GM19452 (cell line): ENCODE results near the gene INIP.
"Not testable (repeated sequence)": the region's sequence is repeated elsewhere in the genome, so short reads cannot be mapped to it uniquely, and the experiment has no call there.

Experiments
- ATAC-seq: cut with Tn5 transposase; IDR thresholded peaks from one replicate; pipeline ENCODE4 v1.9.1; 2021; ENCODE audit not compliant: unreplicated experiment

INIP gene

GRCh38 chr9:112743216-112743836, 25.4 kb upstream of the INIP start:
- no peak for ATAC-seq

GRCh38 chr9:112734892-112735291, 17.0 kb upstream of the INIP start:
- ATAC-seq = no peak

GRCh38 chr9:112731971-112732370, 14.1 kb upstream of the INIP start:
- no peak for ATAC-seq

GRCh38 chr9:112728401-112728800, 10.5 kb upstream of the INIP start:
- ATAC-seq = no peak

DNA sequence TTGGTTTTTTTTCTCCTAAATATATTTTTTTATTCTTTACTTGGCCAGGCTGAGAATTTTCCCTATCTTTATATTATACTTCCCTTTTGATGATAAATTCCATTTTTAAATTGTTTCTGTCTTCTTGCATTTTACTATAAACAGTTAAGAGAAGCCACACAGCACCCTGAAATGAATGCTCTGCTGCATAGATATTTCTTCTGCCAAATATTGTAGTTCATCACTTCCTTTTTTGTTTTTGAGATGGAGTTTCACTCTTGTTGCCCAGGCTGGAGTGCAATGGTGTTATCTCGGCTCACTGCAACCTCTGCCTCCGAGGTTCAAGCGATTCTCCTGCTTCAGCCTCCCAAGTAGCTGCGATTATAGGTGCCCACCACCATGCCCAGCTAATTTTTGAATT, 8.5 kb upstream of the INIP start:
- no peak for ATAC-seq

- no peak for ATAC-seq
Measured at GRCh38 chr9:112725961-112726360, 8.0 kb upstream of the INIP start.

GRCh38 chr9:112722749-112723148, 4.8 kb upstream of the INIP start:
- ATAC-seq = not testable (repeated sequence)

GRCh38 chr9:112720113-112720780, 2.3 kb upstream of the INIP start:
- ATAC-seq = no peak

GRCh38 chr9:112719696-112720095, 1.8 kb upstream of the INIP start:
- no peak for ATAC-seq

DNA sequence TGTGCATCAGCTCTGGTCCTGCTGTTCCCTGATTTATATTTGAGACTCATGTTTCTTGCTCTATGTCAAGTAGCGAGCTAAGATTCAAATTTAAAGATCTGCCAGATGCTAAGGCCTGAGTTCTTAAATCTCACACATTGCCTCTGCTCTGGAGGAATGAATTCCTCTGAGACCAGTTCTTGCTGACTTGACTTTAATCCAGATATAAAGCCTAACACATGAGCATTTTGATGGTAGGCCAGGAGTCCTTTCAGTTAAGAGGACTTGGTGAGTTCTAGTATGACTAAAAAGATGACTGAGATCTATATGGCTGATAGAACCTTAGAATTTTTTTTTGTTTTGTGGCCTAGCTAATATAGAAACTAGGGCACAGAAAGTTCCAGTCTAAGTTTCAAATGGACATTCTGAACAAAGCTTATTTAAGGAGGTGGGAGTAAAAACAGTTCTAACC, 1.3 kb upstream of the INIP start:
- ATAC-seq = no peak

DNA sequence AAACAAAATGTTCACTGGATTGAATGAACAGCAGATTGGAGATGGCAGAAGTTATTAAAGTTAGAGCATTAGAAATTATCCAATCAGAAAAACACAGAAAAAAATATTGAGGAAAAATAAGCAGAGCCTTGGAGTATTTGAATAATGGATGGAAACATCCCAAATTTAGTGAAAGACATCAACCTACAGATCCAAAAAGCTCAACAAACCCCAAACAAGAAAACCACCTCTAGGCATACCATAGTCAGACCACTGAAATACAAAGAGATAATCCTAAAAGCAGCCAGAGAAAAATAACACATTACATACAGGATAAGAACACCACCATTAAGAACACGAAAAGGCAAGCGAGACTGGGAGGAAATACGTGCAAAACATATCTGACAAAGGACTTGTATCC, 5.2 kb downstream of the INIP start:
- ATAC-seq = no peak

GRCh38 chr9:112711050-112711689, 6.7 kb downstream of the INIP start:
- no peak for ATAC-seq

DNA sequence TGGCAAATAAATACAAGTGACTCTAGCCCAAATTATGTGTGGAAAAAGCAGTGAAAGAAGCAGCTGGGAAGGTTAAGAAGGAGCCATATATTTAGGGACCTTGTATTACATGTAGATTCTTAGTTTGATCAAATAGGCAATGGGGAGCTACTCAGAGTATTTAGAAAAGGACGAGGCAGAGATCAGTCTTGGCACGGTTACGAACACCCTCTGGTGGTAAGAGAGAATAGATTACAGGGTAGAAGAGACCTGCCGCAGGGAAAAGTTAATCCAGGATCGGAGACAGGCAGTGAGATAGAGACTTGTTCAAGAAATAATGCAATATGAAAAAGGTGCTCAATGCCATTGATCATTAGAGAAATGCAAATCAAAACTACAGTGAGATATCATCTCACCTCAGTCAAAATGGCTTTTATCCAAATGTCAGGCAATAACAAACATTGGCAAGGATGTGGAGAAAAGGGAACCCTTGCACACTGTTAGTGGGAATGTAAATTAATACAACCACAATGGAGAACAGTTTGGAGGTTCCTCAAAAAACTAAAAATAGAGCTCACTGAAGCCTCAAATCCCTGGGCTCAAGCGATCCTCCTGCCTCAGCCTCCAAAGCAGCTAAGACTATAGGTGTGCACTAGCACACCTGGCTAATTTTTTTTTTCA, 12.0 kb downstream of the INIP start:
- ATAC-seq = no peak

DNA sequence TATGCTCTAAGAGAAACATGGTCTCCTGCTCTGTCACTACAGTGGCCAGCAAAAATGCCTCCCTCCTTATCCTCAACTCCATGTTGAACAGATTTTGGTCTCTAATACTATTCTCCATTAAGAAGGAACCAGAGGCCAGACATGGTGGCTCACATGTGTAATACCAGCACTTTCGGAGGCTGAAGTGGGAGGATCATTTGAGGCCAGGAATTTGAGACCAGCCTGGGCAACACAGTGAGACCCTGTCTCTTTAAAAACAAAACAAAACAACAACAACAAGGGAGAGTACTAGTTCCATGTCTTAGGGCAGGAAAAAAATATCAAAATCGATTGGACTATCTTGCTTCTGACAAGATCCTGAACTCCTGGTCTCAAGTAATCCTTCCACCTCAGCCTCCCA, 14.6 kb downstream of the INIP start:
- no peak for ATAC-seq

DNA sequence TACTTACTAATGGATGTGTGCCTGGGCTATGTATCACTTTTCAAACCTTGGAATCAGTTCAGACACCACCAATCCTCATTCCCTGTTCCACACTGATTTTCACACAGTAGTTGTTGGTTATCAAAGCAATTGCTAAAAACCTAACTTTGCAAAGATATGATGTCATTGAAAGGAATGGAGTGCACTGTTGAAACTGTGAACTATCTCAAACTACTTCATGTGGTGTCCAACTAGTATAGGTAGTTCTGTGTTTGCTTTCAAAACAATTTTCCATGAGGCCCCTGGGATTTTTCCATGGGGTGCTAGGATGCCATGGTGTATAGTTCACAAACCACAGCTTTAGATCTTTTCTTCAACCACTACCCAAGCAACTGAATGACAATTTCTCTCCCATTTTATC, 17.8 kb downstream of the INIP start:
- ATAC-seq = no peak

DNA sequence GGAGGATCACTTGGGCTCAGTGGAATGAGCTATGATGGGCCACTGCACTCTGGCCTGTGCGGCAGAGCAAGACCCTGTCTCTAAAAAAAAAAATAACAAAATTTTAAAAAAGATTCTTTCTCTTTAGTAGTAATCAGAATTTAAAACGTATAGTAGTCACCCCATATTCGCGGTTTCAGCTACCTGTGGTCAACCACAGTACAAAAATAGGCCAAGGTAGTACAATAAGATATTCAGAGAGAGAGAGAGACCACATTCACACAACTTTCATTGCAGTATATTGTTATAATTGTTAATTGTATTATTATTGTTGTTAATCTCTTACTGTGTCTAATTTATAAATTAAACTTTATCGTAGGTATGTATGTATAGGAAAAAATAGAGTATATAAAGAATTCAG, 18.7 kb downstream of the INIP start:
- ATAC-seq = no peak

- ATAC-seq = no peak
Measured at GRCh38 chr9:112696461-112696860, 21.5 kb downstream of the INIP start.

DNA sequence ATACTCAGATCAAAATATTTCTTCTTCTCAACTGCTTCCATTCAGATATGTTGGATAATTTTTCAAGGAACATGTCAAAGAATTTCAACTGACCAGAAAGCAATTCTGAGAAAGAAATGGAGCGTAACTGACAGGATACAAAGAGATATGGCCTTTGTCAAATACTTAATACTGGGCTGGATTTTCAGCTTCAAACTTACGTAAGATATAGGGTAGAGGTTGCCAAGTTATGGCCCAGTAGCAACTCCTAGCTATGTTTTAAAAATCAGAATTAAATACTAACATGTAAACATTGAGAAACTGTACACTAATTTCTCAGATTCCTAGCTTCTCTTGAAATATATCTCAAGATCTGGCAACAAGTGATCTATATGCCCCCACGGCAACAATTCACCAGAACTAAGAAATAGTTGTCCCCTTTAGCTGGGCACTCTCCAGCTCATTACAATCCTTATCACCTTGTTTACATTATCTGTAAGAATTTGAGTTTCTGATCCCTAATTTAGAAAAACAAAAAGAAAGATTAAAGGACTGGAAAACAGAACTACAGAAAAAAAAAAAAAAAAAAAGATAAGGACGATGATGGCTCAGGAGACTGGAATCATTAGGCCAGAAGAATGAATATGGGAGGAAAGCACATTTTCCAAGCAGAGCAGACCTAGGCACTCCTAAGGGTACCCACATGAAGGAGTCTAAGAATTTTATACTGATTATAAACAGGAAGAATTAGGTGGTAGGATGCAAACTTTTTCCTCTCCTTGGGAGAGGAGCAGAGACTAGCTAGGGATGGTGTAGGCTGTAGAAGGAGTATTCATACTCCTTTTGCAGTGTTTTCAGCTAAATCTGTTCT, 23.0 kb downstream of the INIP start:
- no peak for ATAC-seq

GRCh38 chr9:112689161-112689740, 28.7 kb downstream of the INIP start:
- no peak for ATAC-seq

DNA sequence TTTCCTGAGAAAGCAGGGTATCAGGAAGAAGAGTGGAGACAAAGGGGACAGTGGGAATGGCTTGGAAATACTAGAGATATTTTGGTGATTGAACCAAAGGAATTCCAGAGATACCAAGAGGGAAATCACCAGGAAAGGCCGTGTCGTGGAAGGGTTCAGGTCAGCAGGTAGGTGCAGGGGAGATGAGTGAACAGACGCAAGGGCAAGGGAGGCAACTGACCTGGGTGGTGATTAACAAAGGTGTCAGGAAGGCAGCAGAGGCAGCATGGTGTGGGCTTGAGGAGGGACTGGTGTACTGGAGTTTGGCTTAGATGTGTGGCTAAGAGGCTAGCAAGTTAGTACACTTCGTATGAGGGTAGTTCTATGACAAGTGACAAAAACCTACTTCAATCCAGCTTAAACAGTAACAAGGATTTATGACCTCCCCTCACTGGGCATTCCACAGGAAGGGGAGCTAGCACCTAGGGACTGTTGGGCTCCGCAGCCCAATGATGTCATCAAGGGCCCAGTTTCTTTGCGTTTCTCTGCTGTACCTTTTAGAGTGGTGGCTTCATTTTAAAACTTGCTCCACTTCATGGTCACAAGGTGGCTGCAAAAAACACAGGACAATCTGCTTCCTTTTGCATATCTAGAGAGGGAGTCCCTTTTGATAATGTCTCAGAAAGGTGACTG, 37.0 kb downstream of the INIP start:
- ATAC-seq = no peak
